Caco-2 (cell line): ENCODE data around the gene CKAP4. TPM values are rescaled to one million over a fixed set of nuclear protein-coding genes. Genes with fewer than 3 reads are reported as not detected.

ENCODE experiments used
- BruUV-seq: library from RNA; stranded (reverse); fragments of 400-500 nt; replicated peaks from 2 replicates; lab custom pipeline; 2021; lab: Mats Ljungman, UMichigan
- CTCF ChIA-PET: fragments of 300-600 bp; sonication (Branson Sonifier 250); formaldehyde crosslinking; loops from one replicate; lab custom pipeline; 2022; ENCODE audit warnings: antibody characterized with exemption; lab: Charles Lee
- POLR2A ChIA-PET: fragments of 300-600 bp; sonication (Branson Sonifier 250); formaldehyde crosslinking; loops from one replicate; lab custom pipeline; 2022; ENCODE audit warnings: antibody characterized with exemption; lab: Charles Lee
- DNase-seq, 2 experiments: peaks; one replicate each; pipeline versions ENCODE4 v3.0.0 to v3.0.0-alpha.2; 2020 to 2022
- H3K27me3 ChIP-seq: replicated peaks from 2 replicates; pipeline ENCODE4 v1.6.0; 2011; ENCODE audit warnings: low read length; ENCODE audit not compliant: control insufficient read depth, insufficient read depth
- H3K36me3 ChIP-seq: 2 replicates; pipeline ENCODE4 v1.5.1; 2011; ENCODE audit warnings: low read length; ENCODE audit not compliant: control insufficient read depth, insufficient read depth
- H3K4me1 ChIP-seq: fragments of 250-450 bp; sonication (Bioruptor Pico); 2 replicates; pipeline ENCODE4 v1.5.1; 2020; ENCODE audit warnings: mild to moderate bottlenecking
- H3K4me3 ChIP-seq: 2 replicates; pipeline ENCODE4 v1.5.1; 2011; ENCODE audit warnings: low read depth, mild to moderate bottlenecking, control low read depth, low read length
- H3K9me3 ChIP-seq: fragments of 250-450 bp; sonication (Bioruptor Pico); 2 replicates; pipeline ENCODE4 v1.5.1; 2020; ENCODE audit warnings: mild to moderate bottlenecking, moderate library complexity
- H3K27ac Mint-ChIP-seq: one replicate; pipeline ENCODE4 v1.8.0; 2022; ENCODE audit warnings: mixed read lengths; ENCODE audit not compliant: unreplicated experiment
- H3K27me3 Mint-ChIP-seq: one replicate; pipeline ENCODE4 v1.8.0; 2022; ENCODE audit warnings: mixed read lengths; ENCODE audit not compliant: insufficient read depth, unreplicated experiment
- H3K36me3 Mint-ChIP-seq: one replicate; pipeline ENCODE4 v1.8.0; 2022; ENCODE audit warnings: mild to moderate bottlenecking, mixed read lengths; ENCODE audit not compliant: insufficient read depth, unreplicated experiment
- H3K4me1 Mint-ChIP-seq: one replicate; pipeline ENCODE4 v1.8.0; 2022; ENCODE audit warnings: low read depth, mixed read lengths; ENCODE audit not compliant: unreplicated experiment
- H3K4me3 Mint-ChIP-seq: one replicate; pipeline ENCODE4 v1.8.0; 2022; ENCODE audit warnings: mild to moderate bottlenecking, moderate library complexity, mixed read lengths; ENCODE audit not compliant: unreplicated experiment
- H3K9me3 Mint-ChIP-seq: one replicate; pipeline ENCODE4 v1.8.0; 2022; ENCODE audit warnings: mixed read lengths; ENCODE audit not compliant: unreplicated experiment
- intact Hi-C: fragments of 100-400 bp; cut with micrococcal nuclease; formaldehyde crosslinking; loops from one replicate; pipeline ENCODE4 v1.10.0; 2022; ENCODE audit not compliant: unreplicated experiment
- total RNA-seq: library from RNA; stranded (reverse); gene quantifications from 2 replicates; pipeline ENCODE4 v1.2.3, GENCODE V29; 2022
- TF ChIP-seq, protein P1 (sequence below), 2 experiments: fragments of 200-600 bp in 1 of 2; IDR thresholded peaks; 1 replicate in 1 of 2; 2 replicates in 1 of 2; pipeline versions ENCODE4 v1.5.1 to v1.8.0; 2011 to 2022; ENCODE audit warnings: antibody characterized with exemption in 1 of 2, control low read depth in 1 of 2, inconsistent platforms in 1 of 2, low read depth in 1 of 2, low read length in 1 of 2, mild to moderate bottlenecking in 1 of 2, moderate library complexity in 1 of 2; ENCODE audit not compliant: insufficient read depth in 1 of 2, severe bottlenecking in 1 of 2, unreplicated experiment in 1 of 2

CKAP4 gene
- total RNA-seq, 1 experiment from 2014 or later: 63.1 TPM

DNA sequence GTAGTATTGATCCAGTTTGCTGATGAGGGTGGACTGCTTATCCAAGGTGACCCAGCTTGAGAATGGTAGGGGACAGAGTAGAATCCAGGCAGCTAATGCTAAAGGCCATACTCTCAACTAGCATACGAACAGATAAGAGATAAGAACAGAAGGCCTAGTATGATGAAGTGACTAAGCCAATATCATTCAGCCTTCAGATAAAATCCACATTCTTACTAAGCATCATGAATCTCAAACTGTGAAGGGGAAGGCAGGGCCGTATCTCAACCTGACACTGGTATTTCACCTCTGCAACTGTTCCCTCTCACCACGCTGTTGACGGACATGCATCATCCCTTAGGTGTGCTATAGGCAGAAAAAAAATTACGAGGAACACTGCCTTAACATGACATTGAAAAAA, 8.1 kb upstream of the CKAP4 start:
- H3K4me1 ChIP-seq: peaks cover 11% of the 10 kb centered on the region; the same call in 1 of the 2 replicates
- Mint-ChIP-seq H3K9me3 (no peaks in the 10 kb centered on the region), H3K27me3 (no peaks in the 10 kb centered on the region), H3K4me3 (no peak overlapping the region), H3K4me1 (no peaks in the 10 kb centered on the region), H3K36me3 (no peaks in the 10 kb centered on the region), H3K27ac (no peak overlapping the region)
- no peak for DNase-seq
- H3K4me3 ChIP-seq: no peak overlapping the region
- ChIA-PET POLR2A (no interaction called here), CTCF (interaction anchor here (0.9 kb wide), 1 partner anchor 26 kb away, joined by 3 read pairs; no protein-coding TSS in a partner anchor)
- no peaks in the 10 kb centered on the region for H3K9me3 ChIP-seq
- BruUV-seq: no TSS peak
- H3K27me3 ChIP-seq: no peaks in the 10 kb centered on the region
- no peaks in the 10 kb centered on the region for H3K36me3 ChIP-seq
- intact Hi-C loops: no loop called here
- TF ChIP-seq, protein P1, sequence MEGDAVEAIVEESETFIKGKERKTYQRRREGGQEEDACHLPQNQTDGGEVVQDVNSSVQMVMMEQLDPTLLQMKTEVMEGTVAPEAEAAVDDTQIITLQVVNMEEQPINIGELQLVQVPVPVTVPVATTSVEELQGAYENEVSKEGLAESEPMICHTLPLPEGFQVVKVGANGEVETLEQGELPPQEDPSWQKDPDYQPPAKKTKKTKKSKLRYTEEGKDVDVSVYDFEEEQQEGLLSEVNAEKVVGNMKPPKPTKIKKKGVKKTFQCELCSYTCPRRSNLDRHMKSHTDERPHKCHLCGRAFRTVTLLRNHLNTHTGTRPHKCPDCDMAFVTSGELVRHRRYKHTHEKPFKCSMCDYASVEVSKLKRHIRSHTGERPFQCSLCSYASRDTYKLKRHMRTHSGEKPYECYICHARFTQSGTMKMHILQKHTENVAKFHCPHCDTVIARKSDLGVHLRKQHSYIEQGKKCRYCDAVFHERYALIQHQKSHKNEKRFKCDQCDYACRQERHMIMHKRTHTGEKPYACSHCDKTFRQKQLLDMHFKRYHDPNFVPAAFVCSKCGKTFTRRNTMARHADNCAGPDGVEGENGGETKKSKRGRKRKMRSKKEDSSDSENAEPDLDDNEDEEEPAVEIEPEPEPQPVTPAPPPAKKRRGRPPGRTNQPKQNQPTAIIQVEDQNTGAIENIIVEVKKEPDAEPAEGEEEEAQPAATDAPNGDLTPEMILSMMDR (IDR thresholded peaks at IDR 0.05; ENCODE audit: insufficient read depth in 1 of 2, low read depth in 1 of 2, low read length in 1 of 2, severe bottlenecking in 1 of 2, unreplicated experiment in 1 of 2): no peak

DNA sequence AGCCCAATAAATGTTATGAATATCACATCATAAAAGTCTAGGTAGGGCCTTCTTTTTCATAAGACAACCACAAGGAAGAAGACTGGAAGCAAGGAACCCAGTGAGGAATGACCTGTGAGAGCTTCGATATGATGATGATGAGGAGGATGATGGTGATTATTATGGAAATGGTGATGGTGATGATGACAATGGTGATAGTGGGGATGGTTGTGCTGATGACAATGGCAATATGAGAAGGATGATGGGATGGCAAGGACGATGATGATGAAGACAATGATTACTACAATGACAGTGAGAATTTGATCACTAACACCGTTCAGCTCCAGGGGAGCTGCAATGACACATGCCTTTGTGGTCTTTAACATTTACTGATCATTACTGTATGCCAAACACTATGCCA, 7.7 kb upstream of the CKAP4 start:
- intact Hi-C loops: no loop called here
- POLR2A ChIA-PET: no interaction called here
- TF ChIP-seq, protein P1 (IDR thresholded peaks at IDR 0.05; ENCODE audit: insufficient read depth in 1 of 2, low read depth in 1 of 2, low read length in 1 of 2, severe bottlenecking in 1 of 2, unreplicated experiment in 1 of 2): no peak

GRCh38 chr12:106254724-106255123, 6.9 kb upstream of the CKAP4 start:
- no peaks in the 10 kb centered on the region for H3K9me3 ChIP-seq
- no peaks in the 10 kb centered on the region for H3K27me3 Mint-ChIP-seq
- H3K4me3 Mint-ChIP-seq: no peak overlapping the region
- no peaks in the 10 kb centered on the region for H3K36me3 ChIP-seq
- no peaks in the 10 kb centered on the region for H3K9me3 Mint-ChIP-seq
- H3K4me3 ChIP-seq: no peak overlapping the region
- CTCF ChIA-PET: no interaction called here
- no peaks in the 10 kb centered on the region for H3K27me3 ChIP-seq
- no peak for DNase-seq
- no peaks in the 10 kb centered on the region for H3K36me3 Mint-ChIP-seq
- BruUV-seq: no TSS peak
- peaks cover 4% of the 10 kb centered on the region for H3K4me1 Mint-ChIP-seq
- H3K4me1 ChIP-seq: peaks cover 11% of the 10 kb centered on the region; the same call in 1 of the 2 replicates
- no peak overlapping the region for H3K27ac Mint-ChIP-seq
- POLR2A ChIA-PET: no interaction called here
- intact Hi-C loops: no loop called here
- TF ChIP-seq, protein P1 (IDR thresholded peaks at IDR 0.05; ENCODE audit: insufficient read depth in 1 of 2, low read depth in 1 of 2, low read length in 1 of 2, severe bottlenecking in 1 of 2, unreplicated experiment in 1 of 2): no peak

More for the DNA sequence above, 7.7 kb upstream of the CKAP4 start:
- Mint-ChIP-seq H3K4me1 (no peaks in the 10 kb centered on the region), H3K9me3 (no peaks in the 10 kb centered on the region), H3K36me3 (no peaks in the 10 kb centered on the region), H3K27me3 (no peaks in the 10 kb centered on the region), H3K4me3 (no peak overlapping the region), H3K27ac (no peak overlapping the region)
- BruUV-seq: no TSS peak
- Histone ChIP-seq H3K4me3 (no peak overlapping the region), H3K36me3 (no peaks in the 10 kb centered on the region), H3K4me1 (peaks cover 11% of the 10 kb centered on the region; the same call in 1 of the 2 replicates), H3K9me3 (no peaks in the 10 kb centered on the region), H3K27me3 (no peaks in the 10 kb centered on the region)
- DNase-seq: no peak
- CTCF ChIA-PET: interaction anchor here (0.9 kb wide), 1 partner anchor 27 kb away, joined by 3 read pairs; no protein-coding TSS in a partner anchor
